ENCODE data around the gene MPZL2.

- TF ChIP-seq, protein P1, sequence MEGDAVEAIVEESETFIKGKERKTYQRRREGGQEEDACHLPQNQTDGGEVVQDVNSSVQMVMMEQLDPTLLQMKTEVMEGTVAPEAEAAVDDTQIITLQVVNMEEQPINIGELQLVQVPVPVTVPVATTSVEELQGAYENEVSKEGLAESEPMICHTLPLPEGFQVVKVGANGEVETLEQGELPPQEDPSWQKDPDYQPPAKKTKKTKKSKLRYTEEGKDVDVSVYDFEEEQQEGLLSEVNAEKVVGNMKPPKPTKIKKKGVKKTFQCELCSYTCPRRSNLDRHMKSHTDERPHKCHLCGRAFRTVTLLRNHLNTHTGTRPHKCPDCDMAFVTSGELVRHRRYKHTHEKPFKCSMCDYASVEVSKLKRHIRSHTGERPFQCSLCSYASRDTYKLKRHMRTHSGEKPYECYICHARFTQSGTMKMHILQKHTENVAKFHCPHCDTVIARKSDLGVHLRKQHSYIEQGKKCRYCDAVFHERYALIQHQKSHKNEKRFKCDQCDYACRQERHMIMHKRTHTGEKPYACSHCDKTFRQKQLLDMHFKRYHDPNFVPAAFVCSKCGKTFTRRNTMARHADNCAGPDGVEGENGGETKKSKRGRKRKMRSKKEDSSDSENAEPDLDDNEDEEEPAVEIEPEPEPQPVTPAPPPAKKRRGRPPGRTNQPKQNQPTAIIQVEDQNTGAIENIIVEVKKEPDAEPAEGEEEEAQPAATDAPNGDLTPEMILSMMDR (IDR thresholded peaks at IDR 0.05), result no peak
- peak in 1 of 4 donors; percentile 13 for TF ChIP-seq POLR2A (IDR thresholded peaks at IDR 0.05)
Measured at GRCh38 chr11:118305726-118306125, 41.6 kb upstream of the MPZL2 start.

All from esophagus squamous epithelium (tissue), 4 donors.